Measurements from ENCODE around the gene MAB21L3. TPM values are rescaled to one million over a fixed set of nuclear protein-coding genes. Genes with fewer than 3 reads are reported as not detected.

MAB21L3 gene
- total RNA-seq, 1 experiment from 2014 or later, result not detected

GRCh38 chr1:116062201-116062600, 49.0 kb upstream of the MAB21L3 start:
- Histone ChIP-seq H2BK12ac (ENCODE audit: insufficient read length, low read depth, low read length) (no peak overlapping the region), H2AK5ac (ENCODE audit: insufficient read length, low read length) (no peak overlapping the region), H2BK15ac (ENCODE audit: low read depth, low read length) (no peak overlapping the region), H3K27me3 (ENCODE audit: insufficient read depth, low read length) (no peaks in the 10 kb centered on the region), H2BK20ac (ENCODE audit: low read depth, low read length, poor library complexity, severe bottlenecking) (no peak overlapping the region), H2BK120ac (ENCODE audit: low read depth, low read length, poor library complexity, severe bottlenecking) (no peak overlapping the region), H3K4me1 (ENCODE audit: insufficient read depth, low read length) (no peaks in the 10 kb centered on the region), H4K20me1 (ENCODE audit: control insufficient read depth, insufficient read depth, insufficient read length) (no peaks in the 10 kb centered on the region), H3K23ac (ENCODE audit: insufficient read length, low read depth, low read length) (no peak overlapping the region), H3K56ac (ENCODE audit: insufficient read length, low read depth, low read length) (no peak overlapping the region), H4K91ac (ENCODE audit: insufficient read length, low read depth, low read length) (no peak overlapping the region), H3K4ac (ENCODE audit: low read depth, low read length) (no peak overlapping the region), H3K9ac (ENCODE audit: extremely low read depth, insufficient read length, low read length) (no peak overlapping the region), H3K9me3 (ENCODE audit: control insufficient read depth, low read depth, low read length) (no peaks in the 10 kb centered on the region), H3T11ph (ENCODE audit: low read length) (no peak overlapping the region), H3K4me2 (ENCODE audit: insufficient read depth, insufficient read length, low read length) (no peak overlapping the region), H3K14ac (ENCODE audit: insufficient read depth, low read length) (no peak overlapping the region), H2BK5ac (ENCODE audit: insufficient read length, low read length) (no peak overlapping the region), H2AFZ (ENCODE audit: low read length) (no peak overlapping the region), H3K79me2 (ENCODE audit: insufficient read depth, low read length) (no peaks in the 10 kb centered on the region), H3K23me2 (ENCODE audit: insufficient read length, low read depth, low read length, poor library complexity, severe bottlenecking) (no peaks in the 10 kb centered on the region), H3K27ac (ENCODE audit: insufficient read length, low read depth, low read length) (no peak overlapping the region), H4K8ac (replicated peaks; ENCODE audit: insufficient read length, low read depth, low read length) (no peak overlapping the region), H3K79me1 (ENCODE audit: insufficient read depth, low read depth, low read length, poor library complexity, severe bottlenecking) (no peaks in the 10 kb centered on the region), H3K18ac (ENCODE audit: insufficient read length, low read depth, low read length) (no peak overlapping the region), H4K5ac (ENCODE audit: insufficient read length, low read depth, low read length) (no peak overlapping the region)
- WGBS (ENCODE audit: extremely low coverage, insufficient read length, low lambda C conversion rate), result no CpG with 5 or more reads among the region's 1 CpG
- Mint-ChIP-seq H3K4me3 (no peak overlapping the region), H3K27me3 (ENCODE audit: low read depth) (no peaks in the 10 kb centered on the region), H3K9me3 (peaks cover 14 to 19% of the 10 kb centered on the region in 2 experiments), H3K36me3 (ENCODE audit: insufficient read depth in 1 of 3, low read depth in 3 of 3) (peaks cover 3 to 15% (median 8%) of the 10 kb centered on the region in 3 experiments; a peak in 5 of 7 replicates), H3K27ac (no peak overlapping the region), H3K4me1 (no peaks in the 10 kb centered on the region)
- no peak for DNase-seq
- TF ChIP-seq CTCF (conservative IDR thresholded peaks at IDR 0.05), result no peak
